Liver (tissue), 3 donors: ENCODE results near the gene IL12RB2.

Source experiments
- ATF3 ChIP-seq: IDR thresholded peaks from 2 replicates; pipeline ENCODE4 v1.6.1; 2016; ENCODE audit warnings: antibody characterized with exemption
- CTCF ChIP-seq: fragments of 150-350 bp; IDR thresholded peaks from 2 replicates; pipeline ENCODE4 v1.5.1; 2017; ENCODE audit warnings: improper control_type of control experiment, low read depth, low read length; ENCODE audit not compliant: missing input control
- EGR1 ChIP-seq, 2 donors: IDR thresholded peaks; 2 replicates each; pipeline ENCODE4 v1.6.1; 2016 to 2018; ENCODE audit warnings: antibody characterized with exemption in 2 of 2, low read depth in 2 of 2
- FOXA1 ChIP-seq: IDR thresholded peaks from 2 replicates; pipeline ENCODE4 v1.6.1; 2016; ENCODE audit warnings: antibody characterized with exemption
- GABPA ChIP-seq, 2 donors: IDR thresholded peaks in 1 of 2; conservative IDR thresholded peaks in 1 of 2; 2 replicates each; pipeline ENCODE4 v1.6.1; 2016; ENCODE audit warnings: antibody characterized with exemption in 2 of 2, mild to moderate bottlenecking in 1 of 2, moderate library complexity in 1 of 2
- JUND ChIP-seq, 2 donors: IDR thresholded peaks; 2 replicates each; pipeline ENCODE4 v1.6.1; 2016; ENCODE audit warnings: antibody characterized with exemption in 2 of 2
- MAX ChIP-seq: IDR thresholded peaks from 2 replicates; pipeline ENCODE4 v1.6.1; 2016; ENCODE audit warnings: antibody characterized with exemption
- RAD21 ChIP-seq, 2 donors: IDR thresholded peaks; 2 replicates each; pipeline ENCODE4 v1.6.1; 2016; ENCODE audit warnings: antibody characterized with exemption in 2 of 2, mild to moderate bottlenecking in 2 of 2
- REST ChIP-seq: IDR thresholded peaks from 2 replicates; pipeline ENCODE4 v1.6.1; 2016; ENCODE audit warnings: antibody characterized with exemption, mild to moderate bottlenecking
- RXRA ChIP-seq, 2 donors: IDR thresholded peaks; 2 replicates each; pipeline ENCODE4 v1.6.1; 2017 to 2018; ENCODE audit warnings: antibody characterized with exemption in 2 of 2, mild to moderate bottlenecking in 1 of 2
- SP1 ChIP-seq: IDR thresholded peaks from 2 replicates; pipeline ENCODE4 v1.6.1; 2018; ENCODE audit warnings: antibody characterized with exemption, mild to moderate bottlenecking
- TAF1 ChIP-seq: conservative IDR thresholded peaks from 2 replicates; pipeline ENCODE4 v1.6.1; 2016; ENCODE audit warnings: antibody characterized with exemption, mild to moderate bottlenecking
- YY1 ChIP-seq: IDR thresholded peaks from 2 replicates; pipeline ENCODE4 v1.6.1; 2016; ENCODE audit warnings: antibody characterized with exemption, mild to moderate bottlenecking
- ZBTB33 ChIP-seq: IDR thresholded peaks from 2 replicates; pipeline ENCODE4 v1.6.1; 2016; ENCODE audit warnings: antibody characterized with exemption
- donor health status: healthy.
- donor health status: healthy.

GRCh38 chr1:67377253-67377652 is 69.6 kb downstream of the IL12RB2 start:
- TF ChIP-seq SP1 (no peak), MAX (no peak), CTCF (no peak), REST (no peak), RXRA (IDR thresholded peaks at IDR 0.05) (no peak), YY1 (no peak), TAF1 (no peak), JUND (IDR thresholded peaks at IDR 0.05) (no peak), RAD21 (IDR thresholded peaks at IDR 0.05) (no peak), ATF3 (no peak), GABPA (IDR thresholded peaks at IDR 0.05 in 1 of 2, conservative IDR thresholded peaks at IDR 0.05 in 1 of 2) (no peak), ZBTB33 (no peak), EGR1 (IDR thresholded peaks at IDR 0.05; ENCODE audit: low read depth in 2 of 2) (no peak), FOXA1 (no peak)
